Mucosa of descending colon (tissue), 3 donors: ENCODE data around the gene DHRS7B. TPM values are rescaled to one million over a fixed set of nuclear protein-coding genes. Genes with fewer than 3 reads are reported as not detected.
"Not testable (repeated sequence)": the region's sequence is repeated elsewhere in the genome, so short reads cannot be mapped to it uniquely, and the experiment has no call there.

ENCODE experiments used
- ATAC-seq: fragments of 200-7000 bp; cut with Tn5 transposase; one replicate; pipeline ENCODE4 v1.9.1; 2020; ENCODE audit warnings: mild to moderate bottlenecking, moderate library complexity
- DNase-seq, 3 donors: peaks; one replicate each; pipeline ENCODE4 v3.0.0-alpha.2; 2020
- H3K36me3 ChIP-seq: fragments of 200-600 bp; one replicate; pipeline ENCODE4 v1.8.0; 2021; ENCODE audit warnings: low read depth, mild to moderate bottlenecking
- H3K4me1 ChIP-seq: fragments of 200-600 bp; one replicate; pipeline ENCODE4 v1.8.0; 2021; ENCODE audit warnings: low read depth, mild to moderate bottlenecking
- H3K4me3 ChIP-seq: fragments of 200-600 bp; one replicate; pipeline ENCODE4 v1.8.0; 2021; ENCODE audit warnings: mild to moderate bottlenecking
- H3K9me3 ChIP-seq: fragments of 200-600 bp; one replicate; pipeline ENCODE4 v1.8.0; 2021; ENCODE audit warnings: mild to moderate bottlenecking
- CTCF ChIP-seq: fragments of 200-600 bp; IDR thresholded peaks from one replicate; pipeline ENCODE4 v1.8.0; 2022; ENCODE audit warnings: antibody characterized with exemption, mild to moderate bottlenecking
- intact Hi-C, 2 donors: fragments of 100-400 bp; cut with DNase I in 1 of 2; cut with micrococcal nuclease in 1 of 2; formaldehyde crosslinking; loops; one replicate each; pipeline versions ENCODE4 v1.11.0 to v1.11.1; 2022; cut with DNase I, micrococcal nuclease
- total RNA-seq, 3 donors: library from RNA; stranded (reverse); fragmentation: NEBNext Ultra II Directional in 2 of 3; extraction: Animal tissue kit (Norgen Biotek cat#: 25700) in 2 of 3; gene quantifications; one replicate each; pipeline versions ENCODE4 v1.2.1 to v1.2.4, GENCODE V29; 2021 to 2023
- donor health status: DM: no; HTN: no; CAD: no; lungs with moderate emphysema.
- donor health status: DM: no; HTN: no; CAD: no.
- donor health status: DM: no; HTN: yes; CAD: no.

DHRS7B gene
- total RNA-seq, 3 donors from 2014 or later, result 21.9 to 34.0 (median 30.2) TPM

DNA sequence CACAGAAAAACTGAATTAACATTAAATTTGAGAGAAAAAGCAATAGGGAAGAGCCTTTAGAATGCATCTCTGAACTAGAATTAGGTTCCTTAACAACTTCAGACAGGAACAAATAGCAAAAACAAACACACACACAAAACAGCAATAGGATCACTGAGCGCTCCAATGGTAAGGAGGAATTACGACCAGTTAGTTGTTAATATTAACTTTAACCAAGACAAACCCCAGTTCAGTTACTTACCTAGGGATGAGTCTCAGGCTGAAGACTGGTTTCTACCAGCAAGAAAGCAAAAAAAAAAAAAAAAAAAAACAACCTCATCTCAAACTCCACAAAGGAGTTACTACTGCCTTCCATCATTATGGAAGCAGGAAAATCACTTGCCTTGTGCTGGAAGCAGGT is 14.6 kb downstream of the DHRS7B start:
- H3K4me3 ChIP-seq, result no peak overlapping the region
- intact Hi-C loops, result loop anchor here in 1 of 2 donors (2.0 kb wide), 1 partner anchor 45 kb away; no protein-coding TSS in a partner anchor
- no peaks in the 10 kb centered on the region for H3K4me1 ChIP-seq
- peaks cover 16% of the 10 kb centered on the region for H3K9me3 ChIP-seq
- no peak for TF ChIP-seq CTCF
- DNase-seq (no peak), ATAC-seq (no peak)
- no peaks in the 10 kb centered on the region for H3K36me3 ChIP-seq

DNA sequence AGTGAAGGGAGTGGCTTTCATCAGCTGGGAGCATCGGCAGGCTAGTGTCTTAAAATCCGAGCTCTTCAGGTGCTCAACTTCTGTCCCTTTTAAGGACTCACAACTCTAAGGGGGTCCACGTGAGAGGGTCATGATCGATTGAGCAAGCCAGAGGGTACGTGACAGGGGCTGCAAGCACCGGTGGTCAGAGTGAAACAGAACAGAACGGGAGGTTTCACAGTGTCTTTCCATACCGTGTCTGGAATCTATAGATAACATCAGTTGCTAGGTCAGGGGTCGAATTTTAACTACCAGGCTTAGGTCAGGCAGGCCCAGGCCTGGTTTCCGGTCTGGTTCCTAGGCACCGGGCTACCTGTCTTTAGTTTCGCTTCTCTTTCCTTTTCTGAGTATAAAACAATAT is 15.3 kb downstream of the DHRS7B start:
- H3K36me3 ChIP-seq, intact Hi-C loops, H3K4me1 ChIP-seq, DNase-seq, ATAC-seq, H3K4me3 ChIP-seq: not testable (repeated sequence)
- H3K9me3 ChIP-seq, result peaks cover 12% of the 10 kb centered on the region

DNA sequence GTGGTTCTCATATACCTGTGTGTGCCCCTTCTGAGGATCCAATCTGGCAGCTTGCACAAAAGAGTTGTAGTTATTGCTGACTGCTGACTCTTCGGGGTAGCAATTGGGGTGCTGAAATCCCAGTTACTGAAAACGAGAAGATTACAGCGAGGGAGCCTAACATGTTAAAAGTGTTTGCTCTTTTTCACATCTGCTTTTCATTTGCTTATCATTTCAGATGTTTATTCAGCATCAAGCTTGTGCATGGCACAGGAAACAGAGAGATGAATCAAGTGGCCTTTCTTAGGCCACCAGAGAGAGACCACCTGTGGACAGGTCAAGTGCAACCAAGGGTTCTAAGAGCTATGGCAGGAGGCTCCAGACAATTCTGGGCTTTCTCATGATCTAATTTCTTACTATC is 16.9 kb downstream of the DHRS7B start:
- Histone ChIP-seq H3K36me3 (no peaks in the 10 kb centered on the region), H3K9me3 (peaks cover 5% of the 10 kb centered on the region), H3K4me1 (no peaks in the 10 kb centered on the region), H3K4me3 (no peak overlapping the region)
- intact Hi-C loops, result no loop called here
- no peak for ATAC-seq
- no peak for TF ChIP-seq CTCF
- no peak for DNase-seq

GRCh38 chr17:21144299-21144698 is 17.5 kb downstream of the DHRS7B start:
- H3K9me3 ChIP-seq, H3K36me3 ChIP-seq, ATAC-seq, intact Hi-C loops, H3K4me3 ChIP-seq, DNase-seq, H3K4me1 ChIP-seq: not testable (repeated sequence)

DNA sequence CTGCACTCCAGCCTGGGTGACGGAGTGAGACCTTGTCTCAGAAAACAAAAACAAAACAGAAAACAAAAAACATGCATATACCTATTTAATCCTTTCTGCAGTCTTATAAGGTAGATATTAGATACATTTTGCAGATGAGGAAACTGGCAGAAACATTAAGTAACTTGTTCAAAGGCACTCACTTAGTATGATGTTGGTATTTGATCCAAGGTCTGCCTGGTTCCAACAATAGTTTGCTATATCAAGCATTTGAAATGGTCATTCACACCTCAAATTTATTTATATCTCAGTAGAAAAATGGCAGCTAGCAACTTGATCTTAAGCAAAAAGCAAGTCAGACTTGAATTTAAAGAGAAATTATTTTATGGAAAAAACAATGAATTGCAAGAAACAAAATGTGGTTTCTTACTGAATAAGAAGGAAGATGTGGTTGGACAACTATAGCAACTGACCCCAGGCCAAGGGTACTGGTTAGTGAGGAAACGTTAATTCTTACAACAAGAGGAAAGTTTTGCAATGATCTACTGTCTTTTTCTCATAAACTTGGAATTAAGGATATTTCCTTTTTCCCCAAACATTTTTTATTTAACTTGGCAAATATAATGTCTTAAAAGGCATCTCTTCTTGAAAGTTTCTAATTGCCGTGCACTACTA is 19.7 kb downstream of the DHRS7B start:
- no peaks in the 10 kb centered on the region for H3K4me1 ChIP-seq
- no peak overlapping the region for H3K4me3 ChIP-seq
- ATAC-seq (no peak), DNase-seq (no peak)
- intact Hi-C loops, result no loop called here
- TF ChIP-seq CTCF, result no peak
- peaks cover 8% of the 10 kb centered on the region for H3K9me3 ChIP-seq
- no peaks in the 10 kb centered on the region for H3K36me3 ChIP-seq

DNA sequence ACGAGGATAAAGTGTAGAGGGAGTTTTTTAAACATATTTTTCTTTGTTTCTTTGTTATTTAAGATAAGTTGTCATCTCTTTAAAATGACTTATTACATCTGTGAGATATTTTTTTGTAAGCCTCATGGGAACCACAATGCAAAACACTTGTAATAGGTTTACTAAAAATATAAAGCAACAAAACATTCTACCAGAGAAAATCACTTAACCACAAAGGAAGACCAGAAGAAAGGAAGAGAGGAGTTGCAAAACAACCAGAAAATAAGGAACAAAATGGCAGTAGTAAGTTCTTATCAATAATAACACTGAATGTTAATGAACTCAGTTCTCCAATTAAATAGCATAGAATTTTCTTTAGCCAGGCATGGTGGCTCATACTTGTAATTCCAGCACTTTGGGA is 22.9 kb downstream of the DHRS7B start:
- TF ChIP-seq CTCF, result no peak
- Histone ChIP-seq H3K9me3 (peaks cover 8% of the 10 kb centered on the region), H3K36me3 (no peaks in the 10 kb centered on the region), H3K4me1 (no peaks in the 10 kb centered on the region), H3K4me3 (no peak overlapping the region)
- intact Hi-C loops, result no loop called here
- no peak for ATAC-seq
- no peak for DNase-seq

GRCh38 chr17:21152731-21153130 is 26.0 kb downstream of the DHRS7B start:
- H3K36me3 ChIP-seq, result no peaks in the 10 kb centered on the region
- DNase-seq (no peak), ATAC-seq (no peak)
- H3K4me1 ChIP-seq, result no peaks in the 10 kb centered on the region
- H3K4me3 ChIP-seq, result no peak overlapping the region
- TF ChIP-seq CTCF, result no peak
- H3K9me3 ChIP-seq, result peaks cover 8% of the 10 kb centered on the region
- intact Hi-C loops, result no loop called here
